ENCODE results near the gene PPM1B. TPM values are rescaled to one million over a fixed set of nuclear protein-coding genes. Genes with fewer than 3 reads are reported as not detected.

Gene PPM1B
- total and polyA plus RNA-seq, 2 of the 13 experiments (the other 11 are each of a cell fraction or from before 2014, with no cell fraction given), result 24.4 to 25.0 TPM

Small RNA genes lying within 50 kb of the gene (small RNA-seq; reads per million reads assigned to genes)
- gene RNU6-566P (ENCODE audit: insufficient read depth in 2 of 3, insufficient read length in 3 of 3, low read depth in 2 of 3, low replicate concordance in 1 of 3), result 0 reads per million in 3 experiments

Other genes starting within 250 kb of the PPM1B start
- 167 and 307 TPM in 2 replicates for gene LRPPRC, start 172.9 kb upstream of the PPM1B start, total RNA-seq (2016; rRNA removed; fragmentation: Illumina TruSeq; extraction: Trizol)
- gene LRPPRC, start 172.9 kb upstream of the PPM1B start, polyA plus RNA-seq (2011; rRNA removed), result 80.9 and 117 TPM in 2 replicates
- not detected in 2 replicates for gene SLC3A1, start 106.6 kb downstream of the PPM1B start, total RNA-seq (2016; rRNA removed; fragmentation: Illumina TruSeq; extraction: Trizol)
- 0.15 and 0.18 TPM in 2 replicates for gene SLC3A1, start 106.6 kb downstream of the PPM1B start, polyA plus RNA-seq (2011; rRNA removed)
- gene PREPL, start 192.6 kb downstream of the PPM1B start, total RNA-seq (2016; rRNA removed; fragmentation: Illumina TruSeq; extraction: Trizol), result 34.3 and 56.1 TPM in 2 replicates
- gene PREPL, start 192.6 kb downstream of the PPM1B start, polyA plus RNA-seq (2011; rRNA removed), result 15.2 and 19.7 TPM in 2 replicates
- 15.3 and 20.8 TPM in 2 replicates for gene CAMKMT, start 193.1 kb downstream of the PPM1B start, total RNA-seq (2016; rRNA removed; fragmentation: Illumina TruSeq; extraction: Trizol)
- gene CAMKMT, start 193.1 kb downstream of the PPM1B start, polyA plus RNA-seq (2011; rRNA removed), result 4.9 and 6.9 TPM in 2 replicates